Kidney epithelial cell (primary cell): ENCODE data around the gene ATG101. TPM values are rescaled to one million over a fixed set of nuclear protein-coding genes. Genes with fewer than 3 reads are reported as not detected.
"Not testable (repeated sequence)": the region's sequence is repeated elsewhere in the genome, so short reads cannot be mapped to it uniquely, and the experiment has no call there.

Source experiments
- DNase-seq: peaks from one replicate; pipeline ENCODE4 v3.0.0-alpha.2; 2010; ENCODE audit warnings: low read depth
- H3K27me3 ChIP-seq: 2 replicates; pipeline ENCODE4 v1.6.0; 2011; ENCODE audit warnings: low read length; ENCODE audit not compliant: control insufficient read depth, insufficient read depth
- H3K36me3 ChIP-seq: 2 replicates; pipeline ENCODE4 v1.5.1; 2011; ENCODE audit warnings: low read length; ENCODE audit not compliant: control insufficient read depth, insufficient read depth
- H3K4me3 ChIP-seq: 2 replicates; pipeline ENCODE4 v1.5.1; 2011; ENCODE audit warnings: low read depth, mild to moderate bottlenecking, control low read depth, low read length
- total RNA-seq: library from RNA; depleted of rRNA; stranded (reverse); fragments of >200 nt; gene quantifications from 2 replicates; pipeline ENCODE4 v1.2.3, GENCODE V29; 2015
- TF ChIP-seq, protein P1 (sequence below): IDR thresholded peaks from 2 replicates; pipeline ENCODE4 v1.5.1; 2011; ENCODE audit warnings: mild to moderate bottlenecking, moderate library complexity, low read length, control low read depth, inconsistent platforms; ENCODE audit not compliant: insufficient read depth, poor library complexity, severe bottlenecking

Gene ATG101
- total RNA-seq, 1 donor from 2014 or later: 83.1 TPM

DNA sequence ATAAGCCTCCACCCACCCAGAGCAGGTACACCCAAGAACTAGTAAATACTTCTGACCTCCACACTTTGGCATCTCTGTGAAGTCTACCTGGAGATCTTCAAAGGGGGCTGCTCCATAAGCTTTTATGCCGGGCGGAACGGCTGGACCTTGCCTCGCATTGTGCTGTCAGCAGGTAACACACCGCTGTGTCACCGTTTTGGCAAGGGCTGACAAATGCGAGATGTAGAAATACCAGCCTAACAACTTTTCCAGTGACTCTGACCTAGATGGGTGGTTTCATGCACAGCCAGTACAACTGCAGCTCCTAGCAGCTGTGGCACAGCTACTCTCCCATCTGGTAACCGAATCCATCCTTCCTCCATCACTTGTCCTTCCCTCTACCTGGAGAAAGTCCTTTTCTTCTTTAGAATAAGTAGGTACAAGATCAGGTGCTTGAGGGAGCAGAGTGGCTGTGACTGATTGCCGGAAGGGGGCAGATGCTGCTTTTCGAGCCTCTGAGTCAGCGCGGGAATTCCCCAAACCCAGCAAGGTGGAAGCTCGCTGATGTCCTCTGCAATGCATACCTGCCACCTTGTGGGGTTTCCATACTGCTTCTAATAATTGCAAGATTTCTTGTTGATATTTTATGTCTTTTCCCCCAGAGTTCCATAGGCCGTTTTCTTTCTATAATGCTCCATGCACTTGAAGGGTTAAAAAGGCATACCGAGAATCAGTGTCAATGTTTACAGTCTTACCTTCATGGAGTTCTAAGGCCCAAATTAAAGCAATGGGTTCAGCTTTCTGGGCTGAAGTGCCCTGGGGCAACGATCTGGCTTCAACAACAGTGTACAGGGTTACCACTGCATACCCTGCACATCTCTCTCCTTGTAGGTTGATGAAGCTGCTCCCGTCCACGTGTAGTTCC lies 46.7 kb downstream of the ATG101 start:
- TF ChIP-seq, protein P1, sequence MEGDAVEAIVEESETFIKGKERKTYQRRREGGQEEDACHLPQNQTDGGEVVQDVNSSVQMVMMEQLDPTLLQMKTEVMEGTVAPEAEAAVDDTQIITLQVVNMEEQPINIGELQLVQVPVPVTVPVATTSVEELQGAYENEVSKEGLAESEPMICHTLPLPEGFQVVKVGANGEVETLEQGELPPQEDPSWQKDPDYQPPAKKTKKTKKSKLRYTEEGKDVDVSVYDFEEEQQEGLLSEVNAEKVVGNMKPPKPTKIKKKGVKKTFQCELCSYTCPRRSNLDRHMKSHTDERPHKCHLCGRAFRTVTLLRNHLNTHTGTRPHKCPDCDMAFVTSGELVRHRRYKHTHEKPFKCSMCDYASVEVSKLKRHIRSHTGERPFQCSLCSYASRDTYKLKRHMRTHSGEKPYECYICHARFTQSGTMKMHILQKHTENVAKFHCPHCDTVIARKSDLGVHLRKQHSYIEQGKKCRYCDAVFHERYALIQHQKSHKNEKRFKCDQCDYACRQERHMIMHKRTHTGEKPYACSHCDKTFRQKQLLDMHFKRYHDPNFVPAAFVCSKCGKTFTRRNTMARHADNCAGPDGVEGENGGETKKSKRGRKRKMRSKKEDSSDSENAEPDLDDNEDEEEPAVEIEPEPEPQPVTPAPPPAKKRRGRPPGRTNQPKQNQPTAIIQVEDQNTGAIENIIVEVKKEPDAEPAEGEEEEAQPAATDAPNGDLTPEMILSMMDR: peak; percentile 5
- not testable (repeated sequence) for H3K4me3 ChIP-seq, DNase-seq, H3K27me3 ChIP-seq, H3K36me3 ChIP-seq

DNA sequence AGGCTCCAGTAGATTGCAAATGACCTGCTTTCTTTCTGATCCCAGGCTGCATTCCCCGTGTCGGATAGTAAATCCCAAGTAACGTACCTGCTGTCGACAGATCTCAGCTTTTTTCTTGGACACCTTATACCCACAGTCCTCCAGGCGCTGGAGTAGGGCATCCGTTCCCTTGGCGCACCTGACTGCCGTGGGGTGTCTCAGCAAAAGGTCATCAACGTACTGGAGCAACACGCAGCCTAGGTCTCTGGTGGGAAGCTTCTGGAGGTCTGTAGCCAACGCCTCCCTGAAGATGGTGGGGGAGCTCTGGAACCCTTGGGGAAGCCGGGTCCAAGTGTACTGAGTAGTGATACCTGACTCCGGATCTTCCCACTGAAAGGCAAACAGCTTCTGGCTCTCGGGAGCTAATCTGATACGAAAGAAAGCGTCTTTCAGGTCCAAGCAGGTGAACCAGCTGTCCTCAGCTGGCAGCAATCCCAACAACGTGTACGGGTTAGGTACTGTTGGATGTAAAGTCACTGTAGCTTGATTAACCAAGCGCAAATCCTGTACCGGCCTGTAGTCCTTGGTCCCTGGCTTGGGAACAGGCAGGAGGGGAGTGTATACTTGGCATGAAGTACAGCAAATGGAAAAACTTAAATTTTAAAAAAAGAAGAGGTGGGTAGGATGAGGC lies 48.2 kb downstream of the ATG101 start:
- not testable (repeated sequence) for H3K27me3 ChIP-seq, H3K36me3 ChIP-seq, H3K4me3 ChIP-seq, DNase-seq

DNA sequence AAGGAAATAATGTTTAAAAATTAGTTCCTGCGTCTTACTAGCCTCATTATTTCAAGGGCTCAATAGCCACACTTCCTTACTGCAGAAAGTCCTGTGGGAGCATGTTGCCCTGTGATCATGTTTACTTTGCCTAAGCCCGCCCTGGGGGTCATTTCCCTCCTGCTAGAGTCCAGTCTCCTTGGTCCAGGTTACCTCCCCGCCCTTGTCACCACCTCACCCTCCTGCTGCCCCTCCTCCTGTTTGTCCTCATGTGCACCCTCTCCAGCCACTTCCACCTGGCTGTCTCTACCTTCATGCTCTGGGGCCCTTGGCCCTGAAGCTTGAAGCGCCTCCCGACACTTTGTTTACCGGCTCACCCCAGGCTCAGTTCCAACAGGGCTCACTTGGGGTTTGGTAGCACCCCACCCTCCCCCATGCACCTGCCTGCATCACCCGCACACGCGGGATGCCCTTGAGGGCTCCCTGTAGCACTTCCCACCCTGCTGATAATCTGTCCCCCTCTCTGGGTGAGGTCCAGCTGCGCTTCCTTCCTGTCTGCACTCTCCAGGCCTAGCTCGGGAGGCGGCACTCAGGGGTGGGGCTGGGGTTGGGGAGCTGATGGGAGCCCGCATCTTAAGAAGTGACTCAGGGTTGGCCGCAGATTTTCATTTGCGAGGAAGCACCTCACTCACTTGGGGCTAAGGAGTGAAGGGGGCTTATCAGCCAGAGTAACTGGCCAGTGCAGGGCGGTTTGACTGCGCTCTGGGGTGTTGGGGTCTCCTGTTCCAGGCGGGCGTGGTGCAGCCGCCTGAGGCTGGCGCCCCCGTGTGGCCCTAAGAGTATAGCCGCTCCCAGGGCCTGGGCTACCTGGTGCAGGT lies 49.8 kb downstream of the ATG101 start:
- Histone ChIP-seq H3K4me3 (no peak overlapping the region), H3K27me3 (peaks cover 3% of the 10 kb centered on the region), H3K36me3 (no peaks in the 10 kb centered on the region)
- no peak for DNase-seq
- TF ChIP-seq, protein P1: peak; percentile 77

DNA sequence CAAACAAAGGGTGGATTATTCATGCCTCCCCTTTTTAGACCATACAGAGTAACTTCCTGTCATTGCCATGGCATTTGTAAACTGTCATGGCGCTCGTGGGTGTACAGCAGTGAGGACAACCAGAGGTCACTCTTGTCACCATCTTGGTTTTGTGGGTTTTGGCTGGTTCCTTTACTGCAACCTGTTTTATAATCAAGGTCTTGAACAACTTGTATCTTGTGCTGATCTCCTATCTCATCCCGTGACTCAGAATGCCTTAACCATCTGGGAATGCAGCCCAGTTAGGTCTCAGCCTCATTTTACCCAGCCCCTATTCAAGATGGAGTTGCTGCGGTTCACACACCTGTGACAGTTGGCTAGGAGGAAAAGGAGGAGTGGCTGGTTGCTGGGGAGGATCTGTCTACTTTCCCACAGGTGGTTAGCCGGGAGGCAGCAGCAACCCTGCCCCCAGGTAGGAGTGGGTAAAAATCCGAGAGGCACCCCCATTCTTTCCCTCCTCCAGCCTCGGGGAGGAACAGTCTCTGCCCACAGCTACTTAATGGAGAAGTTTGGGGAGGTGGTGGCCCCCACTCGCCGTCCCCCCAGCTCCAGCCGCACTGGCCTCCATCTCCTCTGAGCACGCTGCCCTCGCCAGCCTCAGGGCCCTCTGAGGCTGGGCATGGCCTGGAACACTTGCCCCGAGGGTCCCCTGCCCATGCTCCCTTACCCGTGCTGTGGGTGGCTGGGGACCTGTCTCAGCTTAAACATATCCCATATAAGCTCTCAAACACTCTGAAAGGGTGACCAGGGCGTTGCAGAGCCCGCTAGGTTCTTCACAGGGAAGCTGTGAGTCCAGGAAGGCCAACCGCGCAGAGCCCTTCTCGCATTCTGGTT lies 51.4 kb downstream of the ATG101 start:
- TF ChIP-seq, protein P1: no peak
- H3K27me3 ChIP-seq: peaks cover 7% of the 10 kb centered on the region
- H3K36me3 ChIP-seq: no peaks in the 10 kb centered on the region
- DNase-seq: no peak
- no peak overlapping the region for H3K4me3 ChIP-seq

DNA sequence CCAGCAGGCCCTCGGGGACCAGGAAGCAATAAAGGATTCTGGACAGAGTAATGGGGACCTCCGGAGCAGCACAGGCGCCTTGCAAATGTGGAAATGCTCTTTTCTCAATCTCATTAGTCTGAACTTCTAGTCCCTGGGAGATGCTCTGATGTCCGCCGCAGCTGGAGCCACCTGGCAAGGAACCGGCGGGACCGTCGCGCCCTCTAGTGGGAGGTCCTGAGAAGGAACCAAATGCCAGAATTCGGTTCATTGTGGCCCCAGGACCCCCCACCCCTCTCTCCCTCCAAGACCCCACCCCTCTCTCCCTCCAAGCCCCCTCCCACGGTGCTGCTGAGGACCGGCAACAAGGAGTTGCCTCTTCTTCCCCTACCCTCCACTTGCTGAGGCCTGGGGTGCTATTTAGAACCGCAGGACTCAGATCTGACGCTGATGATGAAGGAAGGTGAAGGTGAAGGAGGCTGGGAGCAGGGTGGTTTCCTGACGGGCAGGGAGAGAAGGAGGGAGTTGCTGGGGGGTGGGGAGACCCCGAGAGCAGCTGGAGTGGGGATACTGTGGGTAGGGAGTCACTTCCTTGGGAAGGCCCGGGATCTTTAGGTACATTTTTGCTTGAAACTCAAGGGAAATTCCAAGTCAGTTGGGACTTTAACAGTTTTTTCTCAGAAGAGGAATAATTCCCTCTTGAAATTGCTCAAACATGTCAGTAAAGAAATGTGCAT lies 52.2 kb downstream of the ATG101 start:
- TF ChIP-seq, protein P1: peak; percentile 86
- DNase-seq: no peak
- H3K27me3 ChIP-seq: peaks cover 8% of the 10 kb centered on the region
- H3K36me3 ChIP-seq: no peaks in the 10 kb centered on the region
- no peak overlapping the region for H3K4me3 ChIP-seq
